ENCODE results near the gene UMPS. TPM values are rescaled to one million over a fixed set of nuclear protein-coding genes. Genes with fewer than 3 reads are reported as not detected.

UMPS gene
- total RNA-seq, 2 donors from 2014 or later = 6.6 to 14.3 TPM

- peaks cover 14% of the 10 kb centered on the region for H3K36me3 ChIP-seq
- H3K4me3 ChIP-seq = no peak overlapping the region
- DNase-seq (ENCODE audit: low spot score) = no peak
- no peak for TF ChIP-seq CTCF (IDR thresholded peaks at IDR 0.05)
- no peaks in the 10 kb centered on the region for H3K9me3 ChIP-seq
- H3K4me1 ChIP-seq = peaks cover 0 to 21% of the 10 kb centered on the region in 2 donors
- H3K27me3 ChIP-seq = no peaks in the 10 kb centered on the region
- H3K27ac ChIP-seq = no peak overlapping the region
These were observed 28.8 kb downstream of the UMPS start for GRCh38 chr3:124758851-124759635.

- DNase-seq (ENCODE audit: low spot score) = no peak
- Histone ChIP-seq H3K27me3 (no peaks in the 10 kb centered on the region), H3K9me3 (no peaks in the 10 kb centered on the region), H3K4me1 (peaks cover 0 to 21% of the 10 kb centered on the region in 2 donors), H3K4me3 (no peak overlapping the region), H3K36me3 (peaks cover 22% of the 10 kb centered on the region), H3K27ac (no peak overlapping the region)
- TF ChIP-seq CTCF (IDR thresholded peaks at IDR 0.05) = no peak
These were observed 29.6 kb downstream of the UMPS start for GRCh38 chr3:124759666-124760401.

- Histone ChIP-seq H3K4me1 (peaks cover 0 to 21% of the 10 kb centered on the region in 2 donors), H3K9me3 (no peaks in the 10 kb centered on the region), H3K27ac (peak overlapping the region in 1 of 2 donors; percentile 20), H3K36me3 (peaks cover 30% of the 10 kb centered on the region), H3K4me3 (no peak overlapping the region), H3K27me3 (no peaks in the 10 kb centered on the region)
- DNase-seq (ENCODE audit: low spot score) = no peak
- no peak for TF ChIP-seq CTCF (IDR thresholded peaks at IDR 0.05)
These were observed 30.3 kb downstream of the UMPS start for GRCh38 chr3:124760601-124761000.

GRCh38 chr3:124761250-124761796, 31.1 kb downstream of the UMPS start:
- Histone ChIP-seq H3K9me3 (no peaks in the 10 kb centered on the region), H3K36me3 (peaks cover 37% of the 10 kb centered on the region), H3K27ac (peak overlapping the region; percentile 63 to 71), H3K27me3 (no peaks in the 10 kb centered on the region), H3K4me3 (no peak overlapping the region), H3K4me1 (peaks cover 0 to 21% of the 10 kb centered on the region in 2 donors)
- TF ChIP-seq CTCF (IDR thresholded peaks at IDR 0.05) = peak; percentile 92 to 95
- DNase-seq (ENCODE audit: low spot score) = peak; percentile 98

- Histone ChIP-seq H3K36me3 (peaks cover 44% of the 10 kb centered on the region), H3K27ac (peak overlapping the region; percentile 63 to 71), H3K4me1 (peaks cover 0 to 21% of the 10 kb centered on the region in 2 donors), H3K27me3 (no peaks in the 10 kb centered on the region), H3K4me3 (no peak overlapping the region), H3K9me3 (no peaks in the 10 kb centered on the region)
- DNase-seq (ENCODE audit: low spot score) = peak; percentile 56
- no peak for TF ChIP-seq CTCF (IDR thresholded peaks at IDR 0.05)
These were observed 31.8 kb downstream of the UMPS start for GRCh38 chr3:124761935-124762660.

Data from right atrium auricular region (tissue), 2 donors.